SU-DHL-6 (cell line): Measurements from ENCODE around the gene RPS6KC1.

Source experiments
- EZH2phosphoT487 ChIP-seq: fragments of 200-600 bp; sonication (generic), shearing (Covaris generic); conservative IDR thresholded peaks from 2 replicates; pipeline ENCODE4 v1.6.1; 2018; ENCODE audit warnings: mild to moderate bottlenecking, antibody characterized with exemption, low read length, moderate library complexity, mixed read lengths
- TF ChIP-seq, protein P1 (sequence below): fragments of 200-600 bp; sonication (generic); IDR thresholded peaks from one replicate; pipeline ENCODE4 v1.5.1; 2017; ENCODE audit warnings: antibody characterized with exemption, mild to moderate bottlenecking, low read length, moderate library complexity; ENCODE audit not compliant: insufficient read depth, poor library complexity, severe bottlenecking

DNA sequence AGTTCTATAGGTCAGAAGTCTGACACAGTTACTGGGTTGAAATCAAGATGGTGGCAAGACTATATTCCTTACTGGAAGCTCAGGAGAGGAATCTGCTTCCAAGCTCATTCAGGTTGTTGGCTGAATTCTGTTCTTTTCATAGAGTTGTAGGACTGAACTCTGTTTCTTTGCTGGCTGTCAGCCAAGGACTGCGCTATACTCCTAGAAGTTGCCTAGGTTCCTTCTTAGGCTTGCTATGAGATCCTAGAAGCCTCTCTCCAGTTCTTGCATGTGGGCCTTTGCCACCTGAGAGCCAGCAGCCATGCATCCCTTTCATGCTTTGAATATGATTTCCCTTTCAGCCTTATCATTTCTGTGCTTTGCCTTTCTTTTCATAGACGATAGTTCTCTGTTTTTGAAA is 176.4 kb downstream of the RPS6KC1 start:
- TF ChIP-seq, protein P1, sequence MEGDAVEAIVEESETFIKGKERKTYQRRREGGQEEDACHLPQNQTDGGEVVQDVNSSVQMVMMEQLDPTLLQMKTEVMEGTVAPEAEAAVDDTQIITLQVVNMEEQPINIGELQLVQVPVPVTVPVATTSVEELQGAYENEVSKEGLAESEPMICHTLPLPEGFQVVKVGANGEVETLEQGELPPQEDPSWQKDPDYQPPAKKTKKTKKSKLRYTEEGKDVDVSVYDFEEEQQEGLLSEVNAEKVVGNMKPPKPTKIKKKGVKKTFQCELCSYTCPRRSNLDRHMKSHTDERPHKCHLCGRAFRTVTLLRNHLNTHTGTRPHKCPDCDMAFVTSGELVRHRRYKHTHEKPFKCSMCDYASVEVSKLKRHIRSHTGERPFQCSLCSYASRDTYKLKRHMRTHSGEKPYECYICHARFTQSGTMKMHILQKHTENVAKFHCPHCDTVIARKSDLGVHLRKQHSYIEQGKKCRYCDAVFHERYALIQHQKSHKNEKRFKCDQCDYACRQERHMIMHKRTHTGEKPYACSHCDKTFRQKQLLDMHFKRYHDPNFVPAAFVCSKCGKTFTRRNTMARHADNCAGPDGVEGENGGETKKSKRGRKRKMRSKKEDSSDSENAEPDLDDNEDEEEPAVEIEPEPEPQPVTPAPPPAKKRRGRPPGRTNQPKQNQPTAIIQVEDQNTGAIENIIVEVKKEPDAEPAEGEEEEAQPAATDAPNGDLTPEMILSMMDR = no peak
- no peak for TF ChIP-seq EZH2phosphoT487
